Measurements from ENCODE around the gene CALHM2.
A peak's percentile ranks its signal among the peaks of the same experiment; 100 is the strongest.

CALHM2 gene

DNA sequence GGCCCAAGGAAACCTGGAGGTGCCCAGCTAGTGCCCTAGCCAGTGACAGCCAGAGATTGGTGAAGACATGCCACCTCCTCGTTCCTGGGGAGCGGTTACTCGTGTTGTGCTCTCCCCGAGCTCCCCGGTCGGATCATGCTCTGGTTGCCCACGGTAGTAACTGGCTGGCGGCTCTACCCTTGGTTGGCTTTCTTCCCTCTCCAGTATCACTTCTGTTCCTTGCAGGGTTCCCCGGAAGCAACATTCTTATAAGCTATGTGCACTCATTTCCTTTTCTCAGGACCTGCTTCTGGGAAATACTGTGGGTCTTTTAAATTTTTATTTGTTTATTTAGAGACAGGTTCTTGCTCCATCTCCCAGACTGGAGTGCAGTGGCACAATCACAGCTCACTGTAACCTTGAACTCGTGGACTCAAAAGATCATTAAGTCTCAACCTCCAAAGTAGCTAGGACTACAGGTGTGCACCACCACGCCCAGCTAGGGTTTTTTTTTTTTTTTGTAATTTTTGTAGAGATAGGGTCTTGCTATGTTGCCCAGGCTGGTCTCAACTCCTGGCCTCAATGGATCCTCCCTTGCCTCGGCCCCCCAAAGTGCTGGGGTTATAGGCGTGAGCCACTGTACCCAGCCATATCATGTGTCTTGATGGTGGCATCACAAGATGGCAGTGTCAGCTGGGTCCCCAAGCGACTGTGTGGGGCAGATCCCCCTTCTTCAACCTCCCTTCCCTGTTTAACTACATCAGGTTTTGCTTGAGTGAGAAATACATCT, 13.4 kb upstream of the CALHM2 start:
- Histone ChIP-seq H3K36me3 (no peaks in the 10 kb centered on the region), H3K4me1 (peaks cover 74% of the 10 kb centered on the region), H3K27ac (0 out of 2 replicates have a peak overlapping the region, but pooled peaks have one; percentile 35), H3K4me3 (no peak overlapping the region), H3K9ac (no peak overlapping the region), H4K20me1 (no peaks in the 10 kb centered on the region), H3K27me3 (no peaks in the 10 kb centered on the region), H3K4me2 (peak overlapping the region; percentile 72), H3K9me3 (no peaks in the 10 kb centered on the region)
- TF ChIP-seq Cebpa-rat (IDR thresholded peaks at IDR 0.05), result no peak

DNA sequence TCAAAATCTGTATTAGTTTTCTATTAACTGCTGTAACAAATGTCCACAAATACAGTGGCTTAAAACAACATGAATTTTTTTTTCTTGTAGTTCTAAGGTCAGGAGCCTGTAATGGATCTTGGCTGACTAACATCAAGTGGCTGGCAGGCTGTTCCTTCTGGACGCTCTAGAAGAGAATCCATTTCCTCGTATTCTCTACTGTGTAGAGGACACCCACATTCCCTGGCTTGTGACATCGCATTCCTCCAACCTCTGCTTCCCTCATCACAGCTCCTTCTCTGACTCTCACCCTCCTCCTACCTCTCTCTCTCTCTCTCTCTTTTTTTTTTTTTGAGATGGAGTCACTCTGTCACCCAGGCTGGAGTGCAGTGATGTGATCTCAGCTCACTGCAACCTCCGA, 11.3 kb upstream of the CALHM2 start:
- H3K27me3 ChIP-seq, result no peaks in the 10 kb centered on the region
- H3K4me3 ChIP-seq, result no peak overlapping the region
- no peaks in the 10 kb centered on the region for H3K9me3 ChIP-seq
- H3K36me3 ChIP-seq, result no peaks in the 10 kb centered on the region
- no peak for TF ChIP-seq Cebpa-rat (IDR thresholded peaks at IDR 0.05)
- H3K4me1 ChIP-seq, result peaks cover 74% of the 10 kb centered on the region
- no peak overlapping the region for H3K9ac ChIP-seq
- no peak overlapping the region for H3K4me2 ChIP-seq
- no peaks in the 10 kb centered on the region for H4K20me1 ChIP-seq
- no peak overlapping the region for H3K27ac ChIP-seq

DNA sequence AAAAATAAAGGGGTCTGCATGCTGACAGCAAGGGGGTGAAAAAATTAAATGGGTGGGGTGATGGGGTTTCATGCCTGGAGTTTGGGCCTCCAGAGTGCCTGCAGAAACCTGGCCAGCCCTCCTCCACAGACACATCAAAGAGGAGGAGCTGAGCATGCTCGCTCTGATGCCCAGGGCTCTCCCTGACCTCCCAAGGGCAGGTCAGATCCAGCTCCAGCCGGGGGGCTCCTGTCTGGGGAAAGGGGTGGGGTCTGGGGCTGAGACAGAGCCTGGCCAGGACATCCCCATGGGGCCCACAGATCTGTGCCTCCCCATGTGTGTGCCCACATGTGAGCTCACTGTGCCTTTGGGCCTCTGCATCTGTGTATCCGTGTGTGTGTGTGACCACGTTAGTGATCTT, 7.4 kb upstream of the CALHM2 start:
- Histone ChIP-seq H3K9me3 (no peaks in the 10 kb centered on the region), H3K27ac (peak overlapping the region; percentile 22; the same call in 1 of the 2 replicates), H3K27me3 (no peaks in the 10 kb centered on the region), H3K4me2 (peak overlapping the region; percentile 63), H4K20me1 (no peaks in the 10 kb centered on the region), H3K9ac (no peak overlapping the region), H3K4me1 (peaks cover 56% of the 10 kb centered on the region), H3K36me3 (no peaks in the 10 kb centered on the region), H3K4me3 (no peak overlapping the region)
- TF ChIP-seq Cebpa-rat (IDR thresholded peaks at IDR 0.05), result no peak

DNA sequence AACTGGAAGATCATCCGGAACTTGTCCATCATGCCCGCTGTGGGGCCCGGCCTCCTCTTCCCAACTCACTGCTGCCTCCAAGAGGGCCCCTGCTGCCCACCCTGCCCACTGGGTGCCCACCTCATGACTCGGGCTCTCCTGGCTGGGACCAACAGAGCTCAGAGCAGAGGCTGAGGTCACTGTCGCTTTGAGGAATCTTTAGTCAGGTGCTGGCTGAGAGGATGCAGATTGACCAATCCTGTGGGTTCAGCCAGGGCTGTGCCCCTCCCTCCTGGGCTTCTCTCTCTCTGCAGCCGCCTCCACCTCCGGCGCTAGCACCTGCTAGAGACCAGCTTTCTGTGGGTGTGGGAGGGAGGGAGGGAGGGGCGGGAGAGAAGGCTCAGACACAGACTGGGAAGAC, 6.5 kb upstream of the CALHM2 start, which contains the start of gene CALHM1:
CALHM1 (minus strand) TSS at position 181 of the 400 bp plus-strand sequence; CDS start at position 32, 149 bp downstream.
- no peaks in the 10 kb centered on the region for H3K9me3 ChIP-seq
- peak within 1 kb of the TSS; percentile 68 for H3K27ac ChIP-seq
- no peak within 1 kb of the TSS for H3K4me3 ChIP-seq
- no peaks in the 10 kb centered on the region for H3K36me3 ChIP-seq
- no peaks in the 10 kb centered on the region for H3K27me3 ChIP-seq
- H3K4me2 ChIP-seq, result peak within 1 kb of the TSS; percentile 63
- H4K20me1 ChIP-seq, result no peaks in the 10 kb centered on the region
- no peak within 1 kb of the TSS for H3K9ac ChIP-seq
- H3K4me1 ChIP-seq, result peaks cover 55% of the 10 kb centered on the region
- TF ChIP-seq Cebpa-rat (IDR thresholded peaks at IDR 0.05), result no peak

DNA sequence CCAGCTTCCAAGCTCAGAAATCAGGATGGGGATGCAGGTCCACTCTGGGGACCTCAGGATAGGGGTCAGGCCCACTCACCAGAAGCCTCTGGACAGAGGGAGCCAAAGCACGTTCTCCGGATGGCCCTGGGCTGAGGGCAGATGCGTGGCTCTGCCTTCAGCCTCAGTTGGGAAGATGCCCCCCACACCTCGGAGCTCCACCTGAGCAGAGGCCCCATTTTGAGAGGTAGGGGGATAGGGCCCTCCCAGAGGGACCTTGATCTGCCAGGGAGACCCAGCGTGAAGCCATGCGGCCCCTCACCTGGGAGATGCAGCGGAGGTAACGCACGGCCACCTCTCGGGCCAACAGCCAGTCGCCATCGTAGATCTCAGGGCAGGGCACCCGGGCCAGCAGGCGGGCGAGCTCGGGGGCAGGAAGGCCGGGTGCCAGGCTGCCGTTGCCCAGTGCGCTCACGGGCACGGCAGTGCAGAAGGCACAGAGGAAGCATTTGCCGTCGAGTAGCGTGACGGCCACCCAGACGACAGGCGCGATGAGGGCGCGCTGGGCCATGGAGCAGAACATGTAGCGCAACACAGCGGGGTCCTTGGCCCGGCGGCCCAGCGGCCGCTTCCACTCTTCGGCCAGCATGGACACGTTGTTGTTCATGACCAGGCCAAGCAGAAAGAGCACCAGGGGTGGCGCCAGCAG, 5.9 kb upstream of the CALHM2 start:
- Histone ChIP-seq H3K36me3 (no peaks in the 10 kb centered on the region), H3K4me2 (peak overlapping the region; percentile 63), H3K9me3 (no peaks in the 10 kb centered on the region), H3K27ac (peak overlapping the region; percentile 68), H3K4me3 (no peak overlapping the region), H3K27me3 (no peaks in the 10 kb centered on the region), H4K20me1 (no peaks in the 10 kb centered on the region), H3K4me1 (peaks cover 59% of the 10 kb centered on the region), H3K9ac (no peak overlapping the region)
- no peak for TF ChIP-seq Cebpa-rat (IDR thresholded peaks at IDR 0.05)

DNA sequence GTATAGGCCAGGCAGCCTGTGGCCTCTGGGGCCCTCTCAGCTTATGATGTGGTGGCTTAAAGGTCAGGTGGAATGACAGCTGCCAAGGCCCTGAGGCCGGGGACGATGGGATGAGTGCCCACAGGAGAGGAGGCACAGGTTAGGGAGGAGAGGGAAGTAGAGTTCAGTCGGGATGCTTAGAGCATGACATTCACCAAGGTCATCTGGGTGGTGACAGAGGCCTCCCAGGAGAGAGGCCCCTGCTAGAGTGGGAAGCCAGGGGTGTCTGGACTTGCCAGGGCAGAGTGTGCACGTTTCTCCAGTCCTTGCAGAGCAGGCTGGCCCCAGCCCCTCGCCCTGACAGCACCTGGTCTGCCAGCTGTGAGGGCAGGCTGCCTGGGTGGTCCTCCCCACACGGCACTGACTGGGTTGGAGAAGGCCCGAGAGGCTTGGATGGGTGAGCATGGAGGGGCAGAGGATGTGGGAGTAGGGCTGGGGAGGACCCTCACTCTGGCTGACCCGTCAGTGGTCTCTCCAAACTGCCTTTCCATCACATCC, 5.1 kb upstream of the CALHM2 start:
- H3K4me3 ChIP-seq, result no peak overlapping the region
- no peak for TF ChIP-seq Cebpa-rat (IDR thresholded peaks at IDR 0.05)
- peaks cover 59% of the 10 kb centered on the region for H3K4me1 ChIP-seq
- H3K36me3 ChIP-seq, result no peaks in the 10 kb centered on the region
- H3K9me3 ChIP-seq, result no peaks in the 10 kb centered on the region
- H3K27ac ChIP-seq, result peak overlapping the region; percentile 68
- 0 out of 2 replicates have a peak overlapping the region, but pooled peaks have one; percentile 15 for H3K9ac ChIP-seq
- peak overlapping the region; percentile 23 for H3K4me2 ChIP-seq
- H4K20me1 ChIP-seq, result no peaks in the 10 kb centered on the region
- H3K27me3 ChIP-seq, result no peaks in the 10 kb centered on the region

DNA sequence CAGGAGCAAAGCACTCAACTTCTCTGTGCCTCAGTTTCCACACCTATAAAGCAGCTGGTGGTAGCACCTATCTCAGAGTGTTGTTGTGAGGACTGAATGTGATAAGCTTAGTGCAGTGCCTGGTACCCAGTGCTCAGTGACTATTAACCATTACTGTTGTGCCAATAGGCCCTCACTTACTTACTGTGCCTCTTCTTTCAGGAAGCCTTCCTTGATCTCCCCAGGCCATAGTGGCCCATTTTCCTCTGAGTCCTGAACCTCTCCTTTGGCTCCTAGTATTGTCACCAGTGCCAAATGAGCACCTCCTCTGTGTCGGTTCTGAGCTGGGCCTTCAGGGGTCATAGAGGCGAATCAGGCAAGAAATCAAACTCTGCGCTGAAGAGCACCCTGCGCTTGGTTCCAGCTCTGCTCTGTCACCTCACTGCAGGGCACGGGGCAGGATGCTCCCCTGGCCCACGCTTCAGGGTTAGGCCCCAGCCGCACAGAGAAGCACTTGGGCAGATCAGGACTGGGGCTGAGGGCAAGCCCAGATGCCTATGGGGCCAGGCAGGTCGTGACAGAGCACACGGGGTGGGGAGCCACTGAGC, 4.0 kb upstream of the CALHM2 start:
- H3K9me3 ChIP-seq, result no peaks in the 10 kb centered on the region
- 0 out of 2 replicates have a peak overlapping the region, but pooled peaks have one; percentile 9 for H3K27ac ChIP-seq
- H4K20me1 ChIP-seq, result no peaks in the 10 kb centered on the region
- no peak overlapping the region for H3K4me2 ChIP-seq
- H3K9ac ChIP-seq, result no peak overlapping the region
- no peak for TF ChIP-seq Cebpa-rat (IDR thresholded peaks at IDR 0.05)
- peaks cover 67% of the 10 kb centered on the region for H3K4me1 ChIP-seq
- no peaks in the 10 kb centered on the region for H3K27me3 ChIP-seq
- H3K36me3 ChIP-seq, result no peaks in the 10 kb centered on the region
- H3K4me3 ChIP-seq, result no peak overlapping the region

DNA sequence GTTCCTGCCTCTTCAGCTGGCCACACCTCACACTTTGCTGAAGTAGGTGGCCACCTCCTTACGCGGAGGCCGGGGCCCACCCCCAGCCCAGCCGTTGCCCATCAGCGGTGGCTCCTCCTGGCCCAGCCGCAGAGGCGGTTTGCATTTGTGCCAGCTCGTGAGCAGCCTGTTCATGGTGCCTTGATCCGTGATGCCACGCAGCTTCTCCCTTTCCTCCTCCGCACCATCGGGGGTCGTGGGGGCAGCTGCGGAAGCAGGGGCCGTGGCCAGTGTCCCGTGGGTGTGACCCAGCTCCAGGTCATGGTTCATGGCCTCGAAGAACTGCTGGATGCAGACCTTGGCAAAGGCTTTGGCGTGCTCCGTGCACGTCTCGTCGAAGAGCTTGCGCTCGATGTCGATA, 3.1 kb upstream of the CALHM2 start:
- TF ChIP-seq Cebpa-rat (IDR thresholded peaks at IDR 0.05), result no peak
- Histone ChIP-seq H3K9me3 (no peaks in the 10 kb centered on the region), H3K36me3 (no peaks in the 10 kb centered on the region), H3K27ac (no peak overlapping the region), H3K4me3 (no peak overlapping the region), H3K27me3 (no peaks in the 10 kb centered on the region), H3K9ac (no peak overlapping the region), H4K20me1 (peaks cover 3% of the 10 kb centered on the region; the same call in 1 of the 2 replicates), H3K4me1 (peaks cover 71% of the 10 kb centered on the region), H3K4me2 (no peak overlapping the region)

DNA sequence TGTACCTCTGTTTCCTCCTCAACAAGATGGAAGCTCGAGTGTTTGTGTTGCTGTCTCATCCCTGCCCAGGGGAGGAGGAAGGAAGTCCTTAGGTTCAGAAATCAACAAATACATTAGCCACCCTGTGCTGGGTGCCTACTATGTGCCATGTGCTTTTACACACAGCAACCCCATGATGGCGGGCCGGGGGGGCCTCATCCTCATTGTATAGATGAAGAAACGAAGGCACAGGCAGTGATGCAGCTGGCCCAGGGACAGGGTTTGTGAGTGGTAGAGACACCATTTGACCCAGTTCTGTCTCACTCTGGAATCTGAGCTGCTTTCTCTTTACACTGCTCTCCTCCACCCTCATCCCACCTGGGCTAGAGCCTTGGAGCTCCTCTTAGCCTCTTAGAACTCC, 1.9 kb upstream of the CALHM2 start:
- Histone ChIP-seq H3K27me3 (no peaks in the 10 kb centered on the region), H3K4me2 (no peak overlapping the region; the same call in 1 of the 2 replicates), H3K27ac (no peak overlapping the region), H3K4me3 (no peak overlapping the region), H3K4me1 (peaks cover 71% of the 10 kb centered on the region), H4K20me1 (peaks cover 15% of the 10 kb centered on the region), H3K36me3 (peaks cover 10% of the 10 kb centered on the region), H3K9me3 (no peaks in the 10 kb centered on the region), H3K9ac (no peak overlapping the region)
- TF ChIP-seq Cebpa-rat (IDR thresholded peaks at IDR 0.05), result no peak
